Activated T-helper 17 cell treated with anti-CD3 and anti-CD28 coated beads, Interleukin-2, amount 50 U/mL, for 72 hours (primary cell): Measurements from ENCODE around the gene CCDC92. TPM values are rescaled to one million over a fixed set of nuclear protein-coding genes. Genes with fewer than 3 reads are reported as not detected.
"Not testable (repeated sequence)": the region's sequence is repeated elsewhere in the genome, so short reads cannot be mapped to it uniquely, and the experiment has no call there.

Experiments used
- ATAC-seq: fragments of 150-1000 bp; cut with Tn5 transposase; replicated peaks from 2 replicates; pipeline ENCODE4 v1.10.0; 2021; ENCODE audit warnings: mild to moderate bottlenecking, moderate library complexity
- H3K27ac Mint-ChIP-seq: one replicate; pipeline ENCODE4 v1.8.0; 2022; ENCODE audit warnings: mixed read lengths
- H3K27me3 Mint-ChIP-seq: one replicate; pipeline ENCODE4 v1.8.0; 2022; ENCODE audit warnings: mixed read lengths
- H3K36me3 Mint-ChIP-seq: one replicate; pipeline ENCODE4 v1.8.0; 2022; ENCODE audit warnings: low read depth, mild to moderate bottlenecking, mixed read lengths
- H3K4me1 Mint-ChIP-seq: one replicate; pipeline ENCODE4 v1.8.0; 2022; ENCODE audit warnings: mixed read lengths
- H3K4me3 Mint-ChIP-seq: one replicate; pipeline ENCODE4 v1.8.0; 2022; ENCODE audit warnings: mild to moderate bottlenecking, mixed read lengths
- H3K9me3 Mint-ChIP-seq: one replicate; pipeline ENCODE4 v1.8.0; 2022; ENCODE audit warnings: mixed read lengths
- total RNA-seq, 2 donors: library from RNA; stranded (reverse); gene quantifications; one replicate each; pipeline ENCODE4 v1.2.3, GENCODE V29; 2022

Gene CCDC92
- total RNA-seq, 2 donors from 2014 or later: 19.2 to 19.4 TPM

DNA sequence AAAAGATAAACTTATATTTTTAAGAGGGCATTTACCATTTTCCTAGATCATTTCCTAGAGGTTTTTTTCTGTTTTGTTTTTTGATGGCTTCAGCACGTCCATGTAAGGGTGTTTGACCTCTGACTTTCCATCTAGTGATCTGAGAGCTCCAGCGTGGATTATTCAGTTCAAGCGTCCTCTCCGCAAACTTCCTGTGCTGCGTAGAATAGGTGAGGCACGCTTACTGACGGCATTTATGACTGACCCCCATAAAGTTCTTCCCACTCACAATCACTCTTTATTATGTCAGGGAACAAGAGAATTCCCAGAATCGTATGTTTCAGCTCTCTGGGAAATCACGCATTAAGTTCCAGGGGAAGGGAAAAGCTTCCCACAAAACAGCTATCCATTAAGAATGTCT lies 16.4 kb downstream of the CCDC92 start:
- no peak overlapping the region for H3K27ac Mint-ChIP-seq
- no peaks in the 10 kb centered on the region for H3K36me3 Mint-ChIP-seq
- no peaks in the 10 kb centered on the region for H3K27me3 Mint-ChIP-seq
- H3K4me3 Mint-ChIP-seq: no peak overlapping the region
- ATAC-seq: no peak
- H3K9me3 Mint-ChIP-seq: no peaks in the 10 kb centered on the region
- H3K4me1 Mint-ChIP-seq: peaks cover 3% of the 10 kb centered on the region

DNA sequence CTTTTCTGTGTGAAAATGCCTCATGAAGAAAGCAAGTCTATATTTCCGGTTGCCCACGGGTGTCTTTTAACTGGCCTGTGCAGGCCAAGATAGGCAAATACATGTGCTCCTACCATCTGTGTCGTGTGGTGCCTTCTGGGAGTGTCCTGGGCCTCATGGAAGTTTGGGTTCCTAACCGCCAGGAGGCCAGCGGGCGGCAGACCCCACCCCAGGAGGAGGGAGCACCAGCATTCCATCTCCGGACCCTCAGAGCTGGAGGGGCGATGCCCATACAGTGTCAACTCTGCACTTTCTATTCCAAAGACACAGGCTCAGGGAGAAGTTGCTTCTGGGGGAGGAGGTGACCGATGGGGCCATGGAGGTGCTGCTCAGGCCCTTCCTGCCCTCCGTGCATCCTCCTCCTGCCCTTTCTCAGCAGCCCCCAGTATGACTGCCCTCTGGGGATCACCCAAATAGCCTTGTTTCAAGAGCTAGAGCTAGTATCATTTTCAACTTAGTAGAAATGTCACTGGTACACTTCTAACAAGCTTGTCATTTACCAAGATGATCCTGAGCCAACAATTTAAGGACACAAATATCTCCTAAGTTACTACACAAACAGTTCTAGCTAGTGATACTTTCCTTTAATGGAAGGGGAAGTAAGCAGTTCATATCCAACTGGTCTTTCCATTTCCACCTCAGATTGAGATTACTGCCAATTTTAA lies 17.8 kb downstream of the CCDC92 start:
- H3K4me3 Mint-ChIP-seq: no peak overlapping the region
- H3K4me1 Mint-ChIP-seq: peaks cover 3% of the 10 kb centered on the region
- H3K9me3 Mint-ChIP-seq: no peaks in the 10 kb centered on the region
- no peak overlapping the region for H3K27ac Mint-ChIP-seq
- ATAC-seq: no peak
- H3K36me3 Mint-ChIP-seq: no peaks in the 10 kb centered on the region
- no peaks in the 10 kb centered on the region for H3K27me3 Mint-ChIP-seq

DNA sequence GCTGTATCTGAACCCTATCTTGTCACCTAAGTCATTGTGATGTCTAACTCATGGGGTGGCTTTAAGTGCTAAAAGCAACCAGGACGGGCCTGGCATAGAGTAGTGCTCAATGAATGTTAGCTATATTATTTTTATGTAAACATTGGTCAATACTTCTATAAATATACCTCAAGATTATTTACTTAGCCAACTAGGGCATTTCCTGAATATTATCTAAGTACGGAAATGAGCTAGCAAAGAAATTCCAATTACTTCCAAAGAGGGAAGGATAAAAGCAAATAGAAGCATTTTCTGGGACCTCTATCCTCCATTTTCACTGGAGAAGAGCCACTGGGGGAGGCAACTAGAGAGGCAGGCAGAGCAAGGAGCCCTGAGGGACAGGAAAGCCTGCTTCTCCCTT lies 20.6 kb downstream of the CCDC92 start:
- Mint-ChIP-seq H3K27me3 (no peaks in the 10 kb centered on the region), H3K4me1 (peaks cover 3% of the 10 kb centered on the region), H3K36me3 (no peaks in the 10 kb centered on the region), H3K9me3 (no peaks in the 10 kb centered on the region), H3K27ac (no peak overlapping the region), H3K4me3 (no peak overlapping the region)
- no peak for ATAC-seq

DNA sequence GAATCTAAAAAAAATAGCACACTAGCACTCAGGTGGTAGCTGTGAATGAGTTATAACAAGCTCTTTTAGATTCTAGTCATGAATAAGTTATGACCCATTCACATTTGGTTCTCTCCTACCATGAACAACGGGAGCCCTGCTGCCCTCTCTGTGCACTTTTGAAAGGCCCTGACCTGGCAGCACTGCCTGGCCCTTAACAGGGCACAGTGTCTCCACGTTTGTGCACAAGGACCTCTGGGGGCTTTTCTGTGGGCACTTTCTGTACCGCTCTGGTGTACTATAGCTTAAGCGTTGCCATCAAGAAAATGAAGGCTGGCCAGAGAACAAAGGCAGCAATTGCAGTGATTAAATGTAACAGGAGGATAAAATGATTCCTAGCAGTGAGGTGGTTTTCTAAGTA lies 21.2 kb downstream of the CCDC92 start:
- Mint-ChIP-seq H3K27me3 (no peaks in the 10 kb centered on the region), H3K27ac (no peak overlapping the region), H3K4me3 (no peak overlapping the region), H3K4me1 (peaks cover 3% of the 10 kb centered on the region), H3K36me3 (no peaks in the 10 kb centered on the region), H3K9me3 (no peaks in the 10 kb centered on the region)
- ATAC-seq: no peak

DNA sequence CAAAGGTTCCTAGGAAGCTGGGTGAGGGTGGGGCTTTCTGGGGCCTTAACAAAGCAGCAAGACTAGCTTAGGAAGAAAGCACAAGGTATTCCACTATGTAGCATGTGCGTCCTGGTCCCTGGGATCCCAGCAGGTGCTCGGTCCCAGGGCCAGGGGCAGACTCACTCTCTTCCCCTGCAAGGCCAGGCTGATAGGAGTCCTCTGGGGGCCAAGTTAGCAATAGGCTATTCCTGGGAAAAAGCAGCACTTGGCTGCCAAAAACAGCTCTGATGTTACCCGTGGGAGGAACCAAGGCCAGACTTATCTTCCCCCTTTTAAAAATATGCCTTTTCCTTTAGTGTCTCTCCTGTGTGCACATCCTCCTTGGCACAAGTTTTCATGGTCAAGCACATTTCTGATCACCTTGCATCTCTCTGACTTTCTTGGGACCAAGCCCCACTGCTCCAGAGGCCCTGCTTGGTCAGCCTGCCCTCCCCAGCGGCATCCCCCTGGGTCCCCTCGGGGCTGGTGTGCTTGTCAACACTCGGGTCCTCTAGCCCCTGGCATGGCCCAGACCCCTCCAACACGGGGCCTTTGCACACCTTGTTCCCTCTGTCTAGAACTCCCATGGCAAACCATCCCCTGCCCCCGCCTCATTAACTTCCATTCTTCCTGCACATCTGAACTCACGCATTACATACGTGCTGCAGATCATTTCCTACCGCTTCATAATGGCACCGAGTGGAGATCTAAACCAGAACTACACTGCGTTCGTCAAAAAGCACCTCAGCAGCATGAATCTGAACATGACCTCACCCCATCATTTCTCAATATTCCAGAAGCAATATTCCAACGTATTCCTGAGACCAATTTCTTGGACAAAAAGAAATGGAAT lies 21.9 kb downstream of the CCDC92 start:
- no peaks in the 10 kb centered on the region for H3K27me3 Mint-ChIP-seq
- peaks cover 4% of the 10 kb centered on the region for H3K4me1 Mint-ChIP-seq
- H3K27ac Mint-ChIP-seq: no peak overlapping the region
- H3K36me3 Mint-ChIP-seq: peaks cover 6% of the 10 kb centered on the region
- H3K9me3 Mint-ChIP-seq: no peaks in the 10 kb centered on the region
- no peak overlapping the region for H3K4me3 Mint-ChIP-seq
- no peak for ATAC-seq

DNA sequence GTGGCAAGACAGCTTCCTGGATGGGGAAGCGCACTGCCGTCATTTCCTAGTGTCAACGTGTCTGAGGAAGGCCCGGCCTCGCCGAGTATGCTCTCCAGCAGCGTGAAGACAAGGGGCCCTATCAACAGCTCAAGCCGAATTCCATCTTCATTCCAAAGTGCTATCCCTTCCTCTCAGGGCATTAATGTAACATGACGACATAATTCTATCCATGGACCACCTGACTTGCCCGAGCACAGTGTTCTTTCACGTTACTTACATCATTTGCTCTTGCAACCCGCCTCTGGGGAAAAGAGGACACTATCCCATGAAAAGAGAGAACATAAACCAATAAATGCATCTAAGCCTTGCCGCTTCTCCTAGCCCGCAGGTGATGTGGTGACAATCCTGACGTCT lies 22.9 kb downstream of the CCDC92 start:
- Mint-ChIP-seq H3K9me3 (no peaks in the 10 kb centered on the region), H3K36me3 (peaks cover 8% of the 10 kb centered on the region), H3K27me3 (no peaks in the 10 kb centered on the region), H3K27ac (peak overlapping the region; percentile 4), H3K4me3 (no peak overlapping the region), H3K4me1 (peaks cover 5% of the 10 kb centered on the region)
- ATAC-seq: no peak

DNA sequence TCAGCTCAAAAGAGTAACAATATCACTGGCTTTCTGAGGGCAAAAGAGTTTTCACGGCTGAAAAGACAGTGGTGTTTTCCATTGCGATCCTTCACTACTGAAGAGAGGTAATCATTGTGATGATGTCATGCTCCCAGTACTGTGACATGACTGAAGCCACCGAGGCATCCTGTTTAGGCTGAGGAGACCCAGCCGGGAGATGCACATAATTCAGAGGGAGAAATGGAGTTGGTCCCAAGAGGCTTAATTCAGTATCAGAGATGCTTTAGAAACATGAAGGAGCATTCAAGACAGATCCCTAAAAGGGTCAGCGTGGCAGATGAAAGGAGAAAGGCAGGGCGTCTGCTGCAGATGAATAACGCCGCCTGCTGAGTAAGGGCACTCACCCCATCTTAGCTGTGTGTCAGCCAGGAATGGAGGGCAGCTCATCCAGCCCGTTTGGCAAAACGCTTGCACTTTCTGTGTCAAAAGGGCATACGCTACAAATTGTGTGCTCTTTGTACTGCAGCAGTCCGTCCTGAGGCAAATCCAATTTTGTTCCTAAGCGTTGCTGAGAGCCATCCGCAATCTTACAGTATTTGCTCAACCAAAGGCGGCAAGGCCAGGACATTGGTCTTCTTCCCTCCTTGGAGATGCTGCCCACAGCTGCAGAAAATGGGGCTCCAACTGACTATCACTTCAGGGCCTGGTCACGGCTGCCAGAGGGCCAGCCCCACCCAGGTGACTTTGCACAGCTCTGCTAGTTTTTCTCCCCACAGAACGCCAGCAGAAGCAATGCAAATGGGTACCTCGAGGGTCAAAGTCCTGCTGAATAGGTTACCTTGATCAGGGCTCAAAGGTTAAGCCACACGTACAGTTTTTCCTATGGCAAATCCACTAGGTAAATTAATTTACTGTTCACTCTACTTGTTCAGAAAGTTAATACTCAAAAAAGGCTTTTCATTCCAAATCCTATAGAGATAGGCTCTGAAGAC lies 23.5 kb downstream of the CCDC92 start:
- H3K36me3 Mint-ChIP-seq: peaks cover 13% of the 10 kb centered on the region
- H3K4me3 Mint-ChIP-seq: no peak overlapping the region
- H3K9me3 Mint-ChIP-seq: no peaks in the 10 kb centered on the region
- peak overlapping the region; percentile 4 for H3K27ac Mint-ChIP-seq
- H3K4me1 Mint-ChIP-seq: peaks cover 5% of the 10 kb centered on the region
- no peaks in the 10 kb centered on the region for H3K27me3 Mint-ChIP-seq
- no peak for ATAC-seq

DNA sequence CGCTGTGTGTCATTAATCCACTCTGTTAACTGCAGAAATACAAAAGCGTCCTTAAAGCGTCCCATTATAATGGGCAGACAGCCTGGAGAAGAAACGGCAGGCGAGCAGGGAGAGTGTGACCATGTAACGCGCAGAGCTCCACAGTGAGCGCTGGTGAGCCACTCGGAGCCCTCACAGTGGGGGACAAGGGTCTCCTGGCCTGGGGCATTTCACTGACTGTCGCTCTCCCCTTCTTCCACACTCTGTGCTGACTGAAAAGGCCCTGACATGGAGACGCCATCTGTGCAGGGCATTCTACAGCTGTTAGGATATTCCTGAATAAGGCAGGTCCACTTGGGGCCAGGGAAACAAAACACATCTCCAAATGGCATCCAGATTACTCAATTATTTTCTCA lies 24.2 kb downstream of the CCDC92 start:
- Mint-ChIP-seq H3K4me1 (peaks cover 5% of the 10 kb centered on the region), H3K9me3 (no peaks in the 10 kb centered on the region)
- ATAC-seq: no peak

DNA sequence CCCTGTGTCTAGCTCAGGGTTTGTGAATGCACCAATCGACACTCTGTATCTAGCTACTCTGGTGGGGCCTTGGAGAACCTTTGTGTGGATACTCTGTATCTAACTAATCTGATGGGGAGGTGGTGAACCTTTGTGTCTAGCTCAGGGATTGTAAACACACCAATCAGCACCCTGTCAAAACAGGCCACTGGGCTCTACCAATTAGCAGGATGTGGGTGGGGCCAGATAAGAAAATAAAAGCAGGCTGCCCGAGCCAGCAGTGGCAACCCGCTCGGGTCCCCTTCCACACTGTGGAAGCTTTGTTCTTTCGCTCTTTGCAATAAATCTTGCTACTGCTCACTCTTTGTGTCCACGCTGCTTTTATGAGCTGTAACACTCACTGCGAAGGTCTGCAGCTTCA lies 25.1 kb downstream of the CCDC92 start:
- H3K4me3 Mint-ChIP-seq, H3K9me3 Mint-ChIP-seq, H3K27me3 Mint-ChIP-seq, H3K4me1 Mint-ChIP-seq, ATAC-seq, H3K27ac Mint-ChIP-seq: not testable (repeated sequence)
- peaks cover 18% of the 10 kb centered on the region for H3K36me3 Mint-ChIP-seq

More for the DNA sequence above, 24.2 kb downstream of the CCDC92 start:
- H3K4me3 Mint-ChIP-seq: no peak overlapping the region
- H3K27me3 Mint-ChIP-seq: no peaks in the 10 kb centered on the region
- no peak overlapping the region for H3K27ac Mint-ChIP-seq
- H3K36me3 Mint-ChIP-seq: peaks cover 13% of the 10 kb centered on the region

DNA sequence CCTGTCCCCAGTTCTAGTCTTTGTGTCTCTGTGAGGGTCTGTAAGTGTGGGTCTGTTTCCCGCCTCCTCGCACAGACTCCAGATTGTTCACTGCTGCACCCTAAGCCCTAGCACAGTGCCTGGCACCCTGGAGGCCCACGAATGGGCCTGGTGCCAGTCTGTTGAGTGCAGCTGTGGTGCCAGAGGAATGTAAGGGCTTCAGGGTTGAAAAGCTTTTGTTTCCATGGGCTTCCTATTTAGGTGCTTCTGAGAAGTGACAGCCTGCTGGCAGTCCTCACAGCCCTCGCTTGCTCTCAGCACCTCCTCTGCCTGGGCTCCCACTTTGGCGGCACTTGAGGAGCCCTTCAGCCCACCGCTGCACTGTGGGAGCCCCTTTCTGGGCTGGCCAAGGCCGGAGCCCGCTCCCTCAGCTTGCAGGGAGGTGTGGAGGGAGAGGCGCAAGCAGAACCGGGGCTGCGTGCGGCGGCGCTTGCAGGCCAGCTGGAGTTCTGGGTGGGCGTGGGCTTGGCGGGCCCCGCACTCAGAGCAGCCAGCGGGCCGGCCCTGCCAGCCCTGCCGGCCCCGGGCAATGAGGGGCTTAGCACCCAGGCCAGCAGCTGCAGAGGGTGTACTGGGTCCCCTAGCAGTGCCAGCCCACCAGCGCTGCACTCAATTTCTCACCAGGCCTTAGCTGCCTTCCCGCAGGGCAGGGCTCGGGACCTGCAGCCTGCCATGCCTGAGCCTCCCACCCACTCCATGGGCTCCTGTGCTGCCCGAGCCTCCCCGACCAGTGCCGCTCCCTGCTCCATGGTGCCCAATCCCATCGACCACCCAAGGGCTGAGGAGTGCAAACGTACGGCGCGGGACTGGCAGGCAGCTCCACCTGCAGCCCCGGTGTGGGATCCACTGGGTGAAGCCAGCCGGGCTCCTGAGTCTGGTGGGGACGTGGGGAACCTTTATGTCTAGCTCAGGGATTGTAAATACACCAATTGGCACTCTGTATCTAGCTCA lies 25.8 kb downstream of the CCDC92 start:
- not testable (repeated sequence) for H3K4me3 Mint-ChIP-seq, H3K27me3 Mint-ChIP-seq, ATAC-seq, H3K4me1 Mint-ChIP-seq, H3K9me3 Mint-ChIP-seq
- Mint-ChIP-seq H3K36me3 (peaks cover 25% of the 10 kb centered on the region), H3K27ac (peak overlapping the region; percentile 21)

DNA sequence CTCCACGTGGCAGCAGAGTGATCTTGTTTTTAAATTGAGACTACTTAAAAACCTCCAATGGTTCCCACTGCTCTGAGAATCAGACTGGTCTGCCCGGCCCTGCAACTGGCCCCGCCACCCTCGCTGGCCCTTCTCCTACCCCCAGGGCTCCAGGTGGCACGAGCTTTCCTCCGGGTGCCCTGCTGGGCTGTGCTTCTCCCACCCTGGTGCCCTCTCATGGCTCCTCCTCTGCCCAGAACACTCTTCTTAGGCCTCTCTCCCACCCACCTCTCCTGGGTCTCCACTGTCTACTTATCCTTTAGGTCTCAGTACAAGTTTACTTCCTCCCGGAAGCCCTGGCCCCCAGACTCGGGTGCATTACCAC lies 26.5 kb downstream of the CCDC92 start:
- Mint-ChIP-seq H3K36me3 (peaks cover 30% of the 10 kb centered on the region), H3K4me3 (no peak overlapping the region), H3K27me3 (no peaks in the 10 kb centered on the region), H3K9me3 (no peaks in the 10 kb centered on the region), H3K4me1 (peaks cover 5% of the 10 kb centered on the region), H3K27ac (peak overlapping the region; percentile 21)
- no peak for ATAC-seq

DNA sequence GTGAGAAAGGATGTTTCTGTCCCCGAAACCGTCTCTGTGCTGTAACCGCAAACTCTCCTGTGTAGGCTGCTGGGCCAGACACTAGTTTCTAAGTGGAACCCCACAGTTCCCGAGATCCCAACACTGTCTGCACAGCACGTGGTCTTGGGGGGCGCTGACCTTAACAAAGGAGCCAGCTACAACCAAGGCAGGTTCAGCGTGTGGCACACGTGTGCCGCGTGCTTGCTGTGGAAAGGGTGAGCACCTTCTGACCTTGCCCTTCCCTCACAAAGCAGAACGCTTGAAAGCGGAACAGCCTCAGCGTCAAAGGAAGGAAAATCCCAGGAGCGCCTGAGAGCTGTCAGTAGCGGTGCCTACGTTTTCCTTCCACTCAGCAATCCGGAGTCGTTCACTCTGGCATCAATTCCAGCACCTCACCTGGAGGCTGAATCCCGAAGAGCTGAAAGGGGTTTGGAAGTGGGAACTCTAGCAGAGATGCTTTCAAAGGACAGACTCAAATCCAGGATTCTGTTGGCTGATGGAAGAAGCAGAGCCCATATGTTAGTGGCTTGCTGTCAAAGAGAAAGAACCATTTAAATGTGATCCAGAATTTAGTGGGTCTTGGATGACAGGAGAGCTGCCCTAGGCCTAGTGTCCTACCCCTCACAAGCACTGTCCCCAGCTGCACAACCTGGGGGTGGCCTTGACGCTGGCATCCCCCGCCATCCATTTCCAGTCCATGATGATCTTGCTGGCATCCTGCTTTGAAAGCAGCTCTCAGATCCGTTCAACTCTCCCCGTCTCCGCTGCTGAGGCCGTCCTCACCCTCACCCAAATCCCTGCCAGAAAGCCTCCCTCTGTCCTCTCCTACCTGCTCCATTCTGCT lies 27.1 kb downstream of the CCDC92 start:
- Mint-ChIP-seq H3K27ac (peak overlapping the region; percentile 21), H3K4me1 (peaks cover 5% of the 10 kb centered on the region), H3K27me3 (no peaks in the 10 kb centered on the region), H3K9me3 (no peaks in the 10 kb centered on the region), H3K4me3 (no peak overlapping the region), H3K36me3 (peaks cover 30% of the 10 kb centered on the region)
- no peak for ATAC-seq

DNA sequence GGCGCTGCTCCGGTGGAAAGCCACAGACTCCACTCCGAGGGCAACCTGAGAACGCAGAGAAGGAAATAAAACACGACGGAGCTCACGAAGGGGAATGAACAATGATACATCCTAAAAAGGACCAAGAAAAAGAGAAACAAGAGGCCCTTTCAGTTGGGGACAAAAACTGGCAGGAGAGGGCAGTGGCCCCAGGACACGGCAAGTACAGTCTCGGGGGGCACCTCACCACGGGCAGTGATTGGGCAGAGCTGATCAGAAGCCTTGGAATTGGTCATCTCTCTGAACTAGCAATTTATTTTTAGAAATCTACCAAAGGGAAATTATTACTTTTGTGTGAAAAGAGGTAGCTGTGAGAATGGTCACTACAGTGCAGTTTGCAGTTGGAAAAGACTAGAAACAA lies 27.9 kb downstream of the CCDC92 start:
- ATAC-seq: no peak
- Mint-ChIP-seq H3K4me3 (no peak overlapping the region), H3K9me3 (no peaks in the 10 kb centered on the region)

More for the DNA sequence above, 27.9 kb downstream of the CCDC92 start:
- H3K4me1 Mint-ChIP-seq: peaks cover 5% of the 10 kb centered on the region
- peaks cover 30% of the 10 kb centered on the region for H3K36me3 Mint-ChIP-seq
- H3K27ac Mint-ChIP-seq: no peak overlapping the region
- no peaks in the 10 kb centered on the region for H3K27me3 Mint-ChIP-seq
